ENCODE measurements around the gene SCMH1.

GRCh38 chr1:40988280-40988679 is 253.8 kb downstream of the SCMH1 start:
- TF ChIP-seq ZBTB17 (tag by site-specific recombination; IDR thresholded peaks at IDR 0.05) (no peak), ZNF138 (tag by site-specific recombination; IDR thresholded peaks at IDR 0.05; ENCODE audit: borderline replicate concordance) (no peak), YY1 (tag by site-specific recombination; IDR thresholded peaks at IDR 0.05) (no peak), ZFP37 (tag by site-specific recombination; IDR thresholded peaks at IDR 0.05) (no peak), CTCF (tag by site-specific recombination; IDR thresholded peaks at IDR 0.05) (no peak), TCF7L2 (IDR thresholded peaks at IDR 0.05; ENCODE audit: borderline replicate concordance, low read depth, low read length) (no peak), SP2 (tag by site-specific recombination; IDR thresholded peaks at IDR 0.05) (no peak), SCRT1 (tag by site-specific recombination; IDR thresholded peaks at IDR 0.05; ENCODE audit: borderline replicate concordance) (no peak), ZNF280D (tag by site-specific recombination; IDR thresholded peaks at IDR 0.05) (no peak), ZNF292 (tag by site-specific recombination; IDR thresholded peaks at IDR 0.05; ENCODE audit: borderline replicate concordance, low read depth) (no peak), ZNF837 (tag by site-specific recombination; IDR thresholded peaks at IDR 0.05) (no peak), TRIM28 (IDR thresholded peaks at IDR 0.05; ENCODE audit: borderline replicate concordance, low read length) (no peak), ATF2 (tag by site-specific recombination; IDR thresholded peaks at IDR 0.05; ENCODE audit: low read depth) (no peak), MZF1 (tag by site-specific recombination; IDR thresholded peaks at IDR 0.05; ENCODE audit: borderline replicate concordance) (no peak)
